Measurements from ENCODE around the gene BICC1.

- TF ChIP-seq CTCF (IDR thresholded peaks at IDR 0.05; ENCODE audit: insufficient read depth, low read length) (no peak), REST (IDR thresholded peaks at IDR 0.05; ENCODE audit: insufficient replicate concordance, low read depth) (no peak), POLR2AphosphoS5 (IDR thresholded peaks at IDR 0.05; ENCODE audit: low read depth) (no peak)
Measured at GRCh38 chr10:58868736-58869435, 356.2 kb downstream of the BICC1 start.

Data from HL-60 (cell line).